HS-27A (cell line): ENCODE measurements around the gene ARIH2.
"Not testable (repeated sequence)": the region's sequence is repeated elsewhere in the genome, so short reads cannot be mapped to it uniquely, and the experiment has no call there.

Source experiments
- DNase-seq: peaks from one replicate; pipeline ENCODE4 v3.0.0-alpha.2; 2012; ENCODE audit warnings: low read depth, missing footprints

The ARIH2 gene

DNA sequence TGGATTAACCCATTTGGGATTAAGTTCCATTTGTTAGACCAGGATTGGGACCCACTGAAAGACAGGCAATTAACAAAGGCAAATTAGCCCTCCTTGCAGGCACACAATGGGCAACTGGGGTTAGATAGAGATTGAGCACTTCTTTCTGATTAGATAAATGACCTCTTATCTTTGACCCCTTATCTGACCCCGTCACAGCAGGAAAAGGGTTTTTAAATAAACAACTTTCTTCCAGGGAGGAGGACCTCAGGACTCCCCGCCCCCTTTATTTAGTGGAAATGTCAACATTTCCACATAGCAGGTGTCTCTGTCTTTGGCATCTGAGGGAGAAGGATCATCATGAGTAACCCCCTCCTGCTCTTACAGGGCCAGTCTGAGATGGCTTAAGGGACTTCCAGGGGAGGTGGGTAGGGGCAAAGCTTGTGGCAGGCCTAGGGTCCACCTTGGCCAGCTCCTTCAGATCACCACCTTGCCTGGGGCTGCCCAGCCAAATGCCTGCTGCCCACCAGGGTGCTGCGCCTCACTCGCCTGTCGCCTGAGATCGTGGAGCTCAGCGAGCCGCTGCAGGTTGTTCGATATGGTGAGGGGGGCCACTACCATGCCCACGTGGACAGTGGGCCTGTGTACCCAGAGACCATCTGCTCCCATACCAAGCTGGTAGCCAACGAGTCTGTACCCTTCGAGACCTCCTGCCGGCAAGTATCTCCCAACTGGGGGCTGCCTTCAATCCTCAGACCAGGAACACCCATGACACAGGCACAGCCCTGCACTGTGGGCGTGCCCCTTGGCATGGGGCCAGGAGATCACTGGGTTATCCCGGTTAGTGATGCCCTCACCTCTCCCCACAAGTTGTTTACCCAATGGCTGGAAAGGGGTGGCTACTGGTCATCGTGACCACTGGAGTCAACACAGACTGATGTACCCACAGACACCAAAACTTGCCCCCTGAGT lies 86.0 kb downstream of the ARIH2 start:
- DNase-seq, result no peak

GRCh38 chr3:49005303-49005680 lies 86.7 kb downstream of the ARIH2 start:
- no peak for DNase-seq

GRCh38 chr3:49005998-49006397 lies 87.4 kb downstream of the ARIH2 start:
- no peak for DNase-seq

DNA sequence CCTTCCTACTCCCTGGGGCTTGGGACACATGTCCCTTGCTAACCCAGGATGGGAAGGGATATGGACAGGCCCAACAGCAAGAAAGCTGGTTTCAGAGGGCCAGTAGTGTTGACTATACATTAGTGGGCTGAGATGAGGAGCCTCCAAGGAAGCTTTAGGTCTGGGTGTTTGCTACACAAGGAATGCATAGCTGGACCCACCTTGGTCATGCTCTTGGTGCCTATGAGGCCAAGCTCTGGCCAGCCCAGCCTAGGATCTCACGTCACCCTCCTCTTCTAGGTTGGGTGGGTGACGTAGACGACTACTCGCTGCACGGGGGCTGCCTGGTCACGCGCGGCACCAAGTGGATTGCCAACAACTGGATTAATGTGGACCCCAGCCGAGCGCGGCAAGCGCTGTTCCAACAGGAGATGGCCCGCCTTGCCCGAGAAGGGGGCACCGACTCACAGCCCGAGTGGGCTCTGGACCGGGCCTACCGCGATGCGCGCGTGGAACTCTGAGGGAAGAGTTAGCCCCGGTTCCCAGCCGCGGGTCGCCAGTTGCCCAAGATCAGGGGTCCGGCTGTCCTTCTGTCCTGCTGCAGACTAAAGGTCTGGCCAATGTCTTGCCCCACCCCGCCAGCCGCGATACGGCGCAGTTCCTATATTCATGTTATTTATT lies 87.9 kb downstream of the ARIH2 start:
- DNase-seq, result no peak

DNA sequence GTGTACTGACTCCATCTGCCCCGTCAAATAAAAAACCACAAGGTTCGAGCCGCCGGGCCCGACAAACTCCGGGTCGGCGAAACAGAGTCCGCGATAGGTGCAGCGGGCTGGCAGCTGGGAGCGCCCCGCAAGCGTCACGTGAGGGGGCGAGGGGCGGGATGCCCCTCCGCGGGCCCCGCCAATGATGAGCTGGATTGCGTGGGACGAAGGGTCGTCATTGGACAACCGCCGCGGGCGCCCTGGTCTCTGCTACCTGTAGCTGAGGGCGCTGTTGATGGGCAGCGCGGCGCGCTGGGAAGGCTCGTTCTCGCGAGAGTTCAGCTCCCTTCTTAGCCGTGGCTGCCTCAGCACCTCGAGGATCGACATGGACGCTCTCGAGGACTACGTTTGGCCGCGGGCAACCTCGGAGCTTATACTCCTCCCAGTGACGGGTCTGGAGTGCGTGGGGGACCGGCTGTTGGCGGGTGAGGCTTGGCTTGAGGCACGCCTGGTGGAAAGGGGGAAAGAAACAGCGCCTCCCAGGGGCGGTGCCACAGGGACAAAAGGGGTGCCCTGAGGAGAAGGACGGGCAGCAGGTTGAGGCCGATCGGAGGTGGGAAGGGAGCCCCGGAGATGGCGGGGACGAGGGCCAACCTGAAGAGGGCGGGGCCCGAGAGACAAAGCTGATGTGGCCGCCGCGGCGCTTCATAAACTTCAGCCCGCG lies 88.6 kb downstream of the ARIH2 start, which contains the start of gene WDR6:
Gene WDR6, plus strand, starts transcription at position 324 of the 703 bp plus-strand sequence. Its CDS starts 41 bp downstream, at position 365.
- peak; percentile 97 for DNase-seq

GRCh38 chr3:49007771-49008528 lies 89.3 kb downstream of the ARIH2 start:
- no peak for DNase-seq

DNA sequence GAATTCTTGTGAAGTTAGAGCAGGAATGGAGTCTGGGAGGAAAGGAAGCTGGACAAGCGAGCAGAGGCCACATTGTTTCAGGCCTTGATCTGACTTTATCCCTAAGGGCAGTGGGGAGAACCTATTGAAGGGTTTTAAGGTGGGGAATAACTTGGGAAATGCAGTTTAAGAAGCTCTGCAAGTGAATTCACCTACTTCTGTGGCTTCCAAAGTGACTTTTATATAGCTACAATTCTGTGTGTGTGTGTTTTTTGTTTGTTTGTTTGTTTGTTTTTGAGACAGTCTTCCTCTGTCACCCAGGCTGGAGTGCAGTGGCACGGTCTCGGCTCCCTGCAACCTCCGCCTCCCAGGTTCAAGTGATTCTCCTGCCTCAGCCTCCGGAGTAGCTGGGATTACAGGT lies 90.0 kb downstream of the ARIH2 start:
- DNase-seq, result not testable (repeated sequence)

DNA sequence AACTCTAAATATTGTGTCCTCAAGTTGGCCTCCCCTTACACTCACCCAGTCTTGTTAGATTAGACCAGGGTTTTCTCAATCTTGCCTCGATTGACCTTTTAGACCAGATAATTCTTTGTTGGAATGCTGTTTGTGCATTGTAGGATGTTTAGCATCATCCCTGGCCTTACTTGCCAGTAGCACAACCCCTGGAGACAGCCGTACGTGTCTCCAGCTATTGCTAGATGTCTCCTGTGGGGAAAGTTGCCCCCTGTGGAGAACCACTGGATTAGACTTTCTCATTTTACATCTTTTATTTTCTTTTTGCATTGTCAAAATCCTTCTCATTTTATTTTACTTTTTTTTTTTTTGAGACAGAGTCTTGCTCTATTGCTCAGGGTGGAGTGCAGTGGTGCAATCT lies 90.8 kb downstream of the ARIH2 start:
- no peak for DNase-seq

- DNase-seq, result no peak
Observed at GRCh38 chr3:49012441-49013017, 93.9 kb downstream of the ARIH2 start.

- DNase-seq, result no peak
Observed at GRCh38 chr3:49013113-49013737, 94.6 kb downstream of the ARIH2 start.

DNA sequence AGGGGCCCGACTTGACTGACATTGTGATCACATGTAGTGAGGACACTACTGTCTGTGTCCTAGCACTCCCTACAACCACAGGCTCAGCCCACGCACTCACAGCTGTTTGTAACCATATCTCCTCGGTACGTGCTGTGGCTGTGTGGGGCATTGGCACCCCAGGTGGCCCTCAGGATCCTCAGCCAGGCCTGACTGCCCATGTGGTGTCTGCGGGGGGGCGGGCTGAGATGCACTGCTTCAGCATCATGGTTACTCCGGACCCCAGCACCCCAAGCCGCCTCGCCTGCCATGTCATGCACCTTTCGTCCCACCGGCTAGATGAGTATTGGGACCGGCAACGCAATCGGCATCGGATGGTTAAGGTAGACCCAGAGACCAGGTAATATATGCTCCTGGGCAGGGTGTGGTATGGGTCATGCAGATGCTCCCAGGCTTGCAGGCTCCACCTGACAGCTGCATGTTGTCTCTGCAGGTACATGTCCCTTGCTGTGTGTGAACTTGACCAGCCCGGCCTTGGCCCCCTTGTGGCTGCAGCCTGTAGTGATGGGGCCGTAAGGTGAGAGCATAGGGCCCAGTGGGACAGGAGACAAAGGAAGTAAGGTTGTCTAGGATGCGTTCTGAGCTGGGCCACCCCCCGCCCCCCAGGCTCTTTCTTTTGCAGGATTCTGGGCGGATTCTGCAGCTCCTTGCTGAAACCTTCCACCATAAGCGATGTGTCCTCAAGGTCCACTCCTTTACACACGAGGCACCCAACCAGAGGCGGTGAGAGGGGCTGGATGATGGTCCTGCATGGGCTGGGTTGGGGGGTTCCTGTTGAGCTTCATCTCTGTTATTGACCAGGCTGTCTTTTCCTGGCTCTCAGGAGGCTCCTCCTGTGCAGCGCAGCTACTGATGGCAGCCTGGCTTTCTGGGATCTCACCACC lies 95.4 kb downstream of the ARIH2 start:
- no peak for DNase-seq

GRCh38 chr3:49015072-49015471 lies 96.4 kb downstream of the ARIH2 start:
- DNase-seq, result no peak

GRCh38 chr3:49015765-49016164 lies 97.1 kb downstream of the ARIH2 start:
- DNase-seq, result no peak

DNA sequence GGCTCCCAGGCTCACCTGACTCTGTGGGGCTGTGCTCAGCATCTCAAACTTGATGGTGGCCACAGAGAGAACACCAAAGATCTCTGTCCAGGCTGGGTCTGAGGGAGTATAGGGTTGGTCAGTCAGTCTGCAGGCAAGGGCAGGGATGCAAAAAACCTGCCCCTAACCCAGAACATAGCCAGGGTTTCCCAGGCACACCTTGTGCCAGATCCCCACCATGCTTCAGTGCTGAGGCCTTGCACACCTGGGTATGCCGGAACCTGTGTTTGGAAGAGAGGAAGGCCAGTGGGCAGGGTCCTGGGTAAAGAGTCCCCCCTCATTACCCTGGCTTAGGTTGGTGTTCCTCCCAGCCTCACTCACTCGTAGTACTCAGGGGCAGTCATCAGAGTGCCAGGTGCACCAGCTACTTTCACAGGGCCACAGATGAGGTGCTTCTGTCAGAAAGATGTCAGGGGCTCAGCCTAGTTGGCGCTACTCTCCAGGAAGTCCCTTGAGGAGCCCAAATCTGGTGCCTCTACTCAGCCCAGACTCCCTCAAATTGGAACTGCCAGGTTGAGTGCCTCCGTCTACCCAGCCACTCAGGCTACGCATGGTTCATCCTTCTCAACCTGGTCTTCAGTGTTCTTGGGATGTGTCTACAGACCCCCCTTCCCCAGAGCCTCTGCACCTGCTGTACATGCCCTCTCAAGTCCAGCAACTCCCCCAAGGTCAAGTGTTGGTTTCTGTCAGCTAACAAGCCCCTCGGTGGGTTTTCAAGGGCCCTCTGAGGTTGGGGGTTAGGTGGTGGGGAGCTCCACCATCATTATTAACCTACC lies 98.0 kb downstream of the ARIH2 start:
- no peak for DNase-seq

DNA sequence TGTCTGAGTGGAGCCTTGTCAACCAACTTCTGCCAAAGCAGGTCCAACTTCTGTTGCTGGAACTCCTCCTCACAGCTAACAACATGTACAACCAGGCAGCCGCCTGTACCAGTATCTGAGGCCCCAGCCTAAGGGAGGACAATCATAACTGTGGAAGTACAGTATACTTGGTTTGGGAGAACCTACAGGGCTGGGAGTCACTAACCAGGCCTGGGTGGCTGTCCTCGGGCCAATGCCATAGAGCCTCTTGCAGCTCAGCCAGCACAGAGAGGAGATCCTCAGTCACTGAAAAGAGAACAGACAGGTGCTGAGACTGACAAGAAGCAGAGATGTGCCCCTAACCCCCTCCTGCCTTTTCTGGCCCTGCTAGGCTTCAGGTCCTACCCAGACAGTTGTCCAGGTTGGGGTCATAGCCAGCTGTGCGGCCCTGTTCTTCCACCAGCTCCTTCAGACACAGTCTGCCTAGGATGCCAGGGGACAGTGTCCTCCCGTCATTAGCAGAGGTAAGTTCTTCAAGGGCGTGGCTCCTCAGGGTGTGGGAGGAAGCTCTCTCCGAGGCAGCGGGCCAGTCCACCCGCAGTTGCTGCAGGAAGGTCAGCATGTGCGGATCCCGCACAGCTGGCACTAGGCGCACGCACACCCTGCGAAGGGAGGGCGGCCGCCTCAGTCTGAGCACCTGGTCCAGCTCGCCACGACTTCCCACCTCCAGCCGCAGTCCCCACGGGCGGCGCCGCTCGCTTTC lies 98.8 kb downstream of the ARIH2 start:
- DNase-seq, result no peak

GRCh38 chr3:49017971-49018706 lies 99.5 kb downstream of the ARIH2 start, which contains the start of gene DALRD3:
Gene DALRD3 (minus strand): TSS chr3:49018580. CDS start chr3:49018564, 16 bp downstream.
- no peak for DNase-seq

DNA sequence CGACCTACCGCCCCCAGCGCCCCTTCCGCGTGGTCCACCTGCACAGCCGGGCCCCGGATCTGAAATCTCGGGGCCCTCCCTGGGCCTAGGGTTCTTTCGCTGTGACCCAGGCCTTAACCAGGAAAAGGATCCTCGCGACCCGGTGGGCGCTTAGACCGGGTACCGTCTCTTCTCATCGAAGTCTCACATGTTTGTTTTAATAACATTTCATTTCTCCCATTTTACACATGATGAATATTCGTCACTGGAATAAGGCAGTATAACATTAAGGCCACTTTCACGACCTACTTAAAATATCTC lies 100.0 kb downstream of the ARIH2 start:
- DNase-seq, result no peak

- DNase-seq, result no peak
Observed at GRCh38 chr3:49019941-49020329, 101.3 kb downstream of the ARIH2 start.
